Measurements from ENCODE around the gene DNAH11.

- TF ChIP-seq ATF2 (CRISPR knock-in tag; IDR thresholded peaks at IDR 0.05) (no peak), CTCF (CRISPR knock-in tag; IDR thresholded peaks at IDR 0.05) (no peak), MAFF (IDR thresholded peaks at IDR 0.05; ENCODE audit: low read depth, low read length) (no peak), BRF2 (CRISPR knock-in tag; IDR thresholded peaks at IDR 0.05) (no peak), ZSCAN30 (CRISPR knock-in tag; IDR thresholded peaks at IDR 0.05) (no peak), MAX (IDR thresholded peaks at IDR 0.05) (no peak), POLR2AphosphoS5 (IDR thresholded peaks at IDR 0.05; ENCODE audit: low read depth, low read length) (no peak)
Measured at GRCh38 chr7:21915140-21915539, 372.3 kb downstream of the DNAH11 start.

Data from HepG2 (cell line).